ENCODE measurements around the gene GLI1.

The GLI1 gene

DNA sequence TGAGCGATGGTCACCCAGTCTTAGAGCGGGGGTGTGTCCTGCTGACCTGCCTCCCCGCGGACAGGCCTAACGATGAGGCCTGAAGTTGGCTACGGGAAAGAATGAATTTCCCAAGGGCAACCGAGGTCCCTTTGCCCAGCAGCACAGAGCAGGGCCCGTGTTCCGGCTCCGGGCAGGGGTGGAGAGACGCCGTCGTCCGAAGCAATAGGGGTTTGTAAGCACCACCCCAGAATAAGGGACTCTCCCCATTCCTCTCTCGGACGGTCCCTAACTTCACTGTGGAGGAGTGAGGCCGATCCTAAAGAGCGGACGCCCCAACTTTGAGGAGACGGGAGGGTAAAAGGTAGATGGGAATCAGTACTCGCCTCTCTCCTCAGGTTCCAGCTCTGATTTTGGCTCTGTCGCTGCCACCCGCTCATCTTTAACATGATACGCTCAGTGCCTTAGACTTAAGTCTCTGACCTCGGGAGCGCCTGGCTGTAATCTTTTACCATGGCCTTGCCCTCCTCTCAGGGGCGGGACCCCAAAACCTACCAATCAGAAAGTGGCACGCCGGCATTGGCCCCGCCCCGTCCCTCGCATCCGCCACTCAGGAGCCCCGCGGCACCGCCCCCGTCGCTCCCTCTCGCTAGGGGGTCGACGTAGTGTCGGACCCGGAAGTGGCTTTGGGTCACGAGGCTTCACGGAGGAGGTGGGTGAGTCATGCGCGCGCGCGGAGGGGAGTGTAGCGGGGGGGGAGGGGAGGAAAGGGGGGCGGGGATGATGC lies 60.7 kb downstream of the GLI1 start, which contains the start of gene DDIT3:
DDIT3 (minus strand) TSS at position 462 of the 766 bp plus-strand sequence. CDS start 3,108 bp downstream, outside the sequence.
- DNase-seq (ENCODE audit: low read depth), result peak; percentile 88

DNA sequence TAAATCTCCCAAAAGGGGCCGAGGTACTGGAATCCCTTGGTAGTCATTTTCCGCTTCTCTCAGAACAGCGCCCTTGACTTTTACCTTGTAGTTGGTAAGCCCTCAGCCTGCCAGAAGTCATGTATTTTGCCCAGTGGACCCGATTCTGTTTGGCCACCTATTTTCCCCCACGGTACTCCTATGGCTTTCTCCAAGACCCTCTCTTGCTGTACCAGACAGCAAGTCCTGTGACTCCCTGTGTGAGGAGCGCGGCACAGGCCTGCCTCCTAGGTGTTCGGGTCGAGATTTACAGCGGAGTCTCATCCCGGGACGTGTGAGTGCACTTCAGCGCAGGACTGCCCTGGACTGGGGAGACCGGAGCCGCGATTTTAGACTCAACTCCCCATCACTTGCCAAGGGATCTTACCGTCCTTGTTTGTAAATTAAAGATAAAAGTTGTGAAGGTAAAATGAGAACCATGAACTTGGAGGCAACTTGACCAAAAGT lies 62.0 kb downstream of the GLI1 start:
- no peak for DNase-seq (ENCODE audit: low read depth)
